CD14-positive monocyte (primary cell): ENCODE data around the gene ADGRG1. TPM values are rescaled to one million over a fixed set of nuclear protein-coding genes. Genes with fewer than 3 reads are reported as not detected.
A peak's percentile ranks its signal among the peaks of the same experiment; 100 is the strongest.

Experiments used
- DNase-seq, 3 donors: peaks; one replicate each; pipeline ENCODE4 v3.0.0-alpha.2; 2011 to 2022
- H2AFZ ChIP-seq: 2 replicates; pipeline ENCODE4 v1.6.0; 2012; ENCODE audit warnings: mild to moderate bottlenecking, low read depth, low read length, inconsistent platforms; ENCODE audit not compliant: insufficient read depth, poor library complexity, severe bottlenecking
- H3K27ac ChIP-seq, 2 donors: 1 replicate in 1 of 2; 2 replicates in 1 of 2; pipeline ENCODE4 v1.5.1; 2012 to 2013; ENCODE audit warnings: low read length in 2 of 2, control low read depth in 1 of 2, inconsistent platforms in 1 of 2, low read depth in 1 of 2, mild to moderate bottlenecking in 1 of 2
- H3K27me3 ChIP-seq, 2 donors: one replicate each; pipeline versions ENCODE4 v1.6.0 to v1.6.1; 2011 to 2013; ENCODE audit warnings: low read length in 2 of 2; ENCODE audit not compliant: control insufficient read depth in 2 of 2, insufficient read depth in 2 of 2
- H3K36me3 ChIP-seq, 2 donors: replicated peaks in 1 of 2; 1 replicate in 1 of 2; 2 replicates in 1 of 2; pipeline versions ENCODE4 v1.5.1 to v1.6.1; 2012 to 2013; ENCODE audit warnings: low read length in 2 of 2, control low read depth in 1 of 2, inconsistent platforms in 1 of 2, mild to moderate bottlenecking in 1 of 2; ENCODE audit not compliant: insufficient read depth in 2 of 2, control insufficient read depth in 1 of 2
- H3K4me1 ChIP-seq, 2 donors: 1 replicate in 1 of 2; 2 replicates in 1 of 2; pipeline versions ENCODE4 v1.5.1 to v1.6.1; 2012 to 2013; ENCODE audit warnings: low read length in 2 of 2, control low read depth in 1 of 2, inconsistent platforms in 1 of 2, mild to moderate bottlenecking in 1 of 2, moderate library complexity in 1 of 2; ENCODE audit not compliant: insufficient read depth in 2 of 2, control insufficient read depth in 1 of 2
- H3K4me2 ChIP-seq: replicated peaks from 2 replicates; pipeline ENCODE3; 2012; ENCODE audit warnings: low read length, moderate library complexity, mild to moderate bottlenecking; ENCODE audit not compliant: poor library complexity, severe bottlenecking; ENCODE audit errors: extremely low read depth
- H3K4me3 ChIP-seq, 3 experiments: fragments of 200-600 bp in 1 of 3; sonication (generic) in 1 of 3; replicated peaks in 1 of 3; 1 replicate in 2 of 3; 2 replicates in 1 of 3; pipeline ENCODE4 v1.5.1; 2011 to 2013; ENCODE audit warnings: low read length in 3 of 3, mild to moderate bottlenecking in 3 of 3, control low read depth in 2 of 3, low read depth in 2 of 3, inconsistent platforms in 1 of 3, moderate library complexity in 1 of 3
- H3K79me2 ChIP-seq: 2 replicates; pipeline ENCODE4 v1.6.0; 2012; ENCODE audit warnings: mild to moderate bottlenecking, control low read depth, inconsistent platforms, low read length, moderate library complexity; ENCODE audit not compliant: insufficient read depth
- H3K9ac ChIP-seq: 2 replicates; pipeline ENCODE4 v1.6.0; 2017; ENCODE audit warnings: low read length, mild to moderate bottlenecking; ENCODE audit not compliant: insufficient read depth, poor library complexity, severe bottlenecking
- H3K9me3 ChIP-seq, 2 donors: replicated peaks in 1 of 2; 1 replicate in 1 of 2; 2 replicates in 1 of 2; pipeline versions ENCODE4 v1.5.1 to v1.6.1; 2012 to 2013; ENCODE audit warnings: low read length in 2 of 2, control low read depth in 1 of 2; ENCODE audit not compliant: control insufficient read depth in 1 of 2, insufficient read depth in 1 of 2
- H4K20me1 ChIP-seq: 2 replicates; pipeline ENCODE4 v1.6.0; 2012; ENCODE audit warnings: mild to moderate bottlenecking, low read length, control low read depth, moderate library complexity; ENCODE audit not compliant: insufficient read depth
- H3K27ac Mint-ChIP-seq, 7 donors: one replicate each; pipeline ENCODE4 v1.8.0; 2020; ENCODE audit warnings: mild to moderate bottlenecking in 7 of 7, mixed read lengths in 7 of 7, moderate library complexity in 6 of 7, inconsistent platforms in 2 of 7
- H3K27me3 Mint-ChIP-seq, 3 donors: one replicate each; pipeline ENCODE4 v1.8.0; 2021 to 2022; ENCODE audit warnings: low read depth in 3 of 3, mild to moderate bottlenecking in 3 of 3, mixed read lengths in 3 of 3, moderate library complexity in 3 of 3, inconsistent platforms in 1 of 3
- H3K36me3 Mint-ChIP-seq, 2 donors: one replicate each; pipeline ENCODE4 v1.8.0; 2020; ENCODE audit warnings: mixed read lengths in 2 of 2, inconsistent platforms in 1 of 2, mild to moderate bottlenecking in 1 of 2
- H3K4me1 Mint-ChIP-seq: one replicate; pipeline ENCODE4 v1.8.0; 2020; ENCODE audit warnings: mild to moderate bottlenecking, mixed read lengths
- H3K4me3 Mint-ChIP-seq, 2 donors: one replicate each; pipeline ENCODE4 v1.8.0; 2020; ENCODE audit warnings: mild to moderate bottlenecking in 2 of 2, mixed read lengths in 2 of 2, moderate library complexity in 1 of 2
- H3K9me3 Mint-ChIP-seq, 7 donors: one replicate each; pipeline ENCODE4 v1.8.0; 2020 to 2022; ENCODE audit warnings: mixed read lengths in 7 of 7, mild to moderate bottlenecking in 6 of 7, moderate library complexity in 6 of 7, inconsistent platforms in 2 of 7
- WGBS: methylation state at CpG from one replicate; pipeline ENCODE4 v1.1.5; 2013; ENCODE audit warnings: missing lambda C conversion rate; ENCODE audit not compliant: insufficient coverage; 5-methylcytosine and 5-hydroxymethylcytosine counted together
- intact Hi-C, 2 donors: fragments of 100-400 bp; cut with micrococcal nuclease; formaldehyde crosslinking; loops; one replicate each; pipeline versions ENCODE4 v1.15.0 to v1.15.1; 2023
- polyA plus RNA-seq, 3 donors: library from polyadenylated mRNA; depleted of rRNA in 1 of 3; unstranded in 2 of 3; stranded (reverse) in 1 of 3; fragments of 300-500 nt in 2 of 3; fragments of >200 nt in 1 of 3; fragmentation: Illumina TruSeq in 2 of 3; gene quantifications; 1 replicate in 2 of 3; 2 replicates in 1 of 3; pipeline ENCODE4 v1.2.3, GENCODE V29; 2012 to 2021
- TF ChIP-seq, protein P1 (sequence below): fragments of 200-600 bp; IDR thresholded peaks from one replicate; pipeline ENCODE4 v1.8.0; 2022; ENCODE audit warnings: antibody characterized with exemption, mild to moderate bottlenecking

Gene ADGRG1
- polyA plus RNA-seq, 3 donors: 0.07 to 0.39 (median 0.08) TPM

DNA sequence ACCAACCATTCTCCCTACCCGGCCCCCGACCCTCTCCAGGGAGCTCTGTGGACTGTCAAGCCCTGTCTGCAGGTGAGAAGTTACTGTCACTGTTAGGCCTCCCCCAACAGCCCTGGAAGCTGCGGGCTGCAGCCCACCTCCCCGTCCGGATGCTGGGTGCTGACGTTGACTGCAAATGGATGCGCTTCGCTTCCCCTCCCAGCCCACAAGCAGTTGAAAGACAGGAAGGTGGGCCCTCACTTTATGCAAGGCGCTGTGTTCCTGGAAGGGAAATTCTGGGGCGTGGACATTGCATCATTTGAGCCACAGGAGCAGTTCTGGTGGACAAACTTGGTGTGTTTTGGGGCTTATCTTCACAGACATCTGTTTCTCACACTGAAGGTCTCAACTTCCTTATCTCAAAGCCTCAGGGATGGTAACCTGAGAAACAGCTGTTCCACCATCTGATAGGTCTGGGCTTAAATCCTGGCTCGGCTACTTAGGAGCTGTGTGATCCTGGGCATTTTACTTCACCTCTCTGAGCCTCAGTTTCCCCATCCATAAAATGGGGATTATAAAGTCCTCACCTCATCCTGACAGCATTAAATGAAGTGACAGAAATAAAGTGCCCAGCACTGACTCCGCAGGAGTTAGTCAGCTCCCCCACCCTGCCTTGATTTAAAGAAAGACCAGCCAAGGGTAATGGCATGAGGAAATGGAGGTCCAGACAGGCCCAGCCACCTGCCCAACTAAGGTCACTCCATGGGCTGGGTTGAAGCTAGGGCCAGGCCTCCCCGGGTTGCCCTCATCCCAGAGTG lies 61.5 kb downstream of the ADGRG1 start:
- Histone ChIP-seq H3K36me3 (no peaks in the 10 kb centered on the region), H3K4me2 (peak overlapping the region; percentile 17), H3K79me2 (no peaks in the 10 kb centered on the region), H3K27me3 (no peaks in the 10 kb centered on the region), H3K4me1 (peaks cover 49 to 56% of the 10 kb centered on the region in 2 donors), H4K20me1 (no peaks in the 10 kb centered on the region), H3K9ac (no peak overlapping the region), H2AFZ (peak overlapping the region; percentile 41), H3K9me3 (no peaks in the 10 kb centered on the region), H3K4me3 (peak overlapping the region in 1 of 3 experiments; percentile 27), H3K27ac (peak overlapping the region in 1 of 2 donors; percentile 10)
- peak; percentile 57 to 73 (median 58) for DNase-seq
- 10% methylated on average over 10 of the region's 13 CpGs for WGBS
- Mint-ChIP-seq H3K27ac (peak overlapping the region; percentile 47 to 86 (median 82)), H3K9me3 (peaks cover 0 to 2% (median 0%) of the 10 kb centered on the region in 7 donors), H3K27me3 (peaks cover 1 to 10% (median 2%) of the 10 kb centered on the region in 3 donors), H3K4me3 (peak overlapping the region; percentile 20 to 24), H3K36me3 (no peaks in the 10 kb centered on the region), H3K4me1 (peaks cover 58% of the 10 kb centered on the region)
- intact Hi-C loops: loop anchor here (5.0 kb wide), 3 partner anchors 38 to 43 kb away; no protein-coding TSS in a partner anchor
- TF ChIP-seq, protein P1, sequence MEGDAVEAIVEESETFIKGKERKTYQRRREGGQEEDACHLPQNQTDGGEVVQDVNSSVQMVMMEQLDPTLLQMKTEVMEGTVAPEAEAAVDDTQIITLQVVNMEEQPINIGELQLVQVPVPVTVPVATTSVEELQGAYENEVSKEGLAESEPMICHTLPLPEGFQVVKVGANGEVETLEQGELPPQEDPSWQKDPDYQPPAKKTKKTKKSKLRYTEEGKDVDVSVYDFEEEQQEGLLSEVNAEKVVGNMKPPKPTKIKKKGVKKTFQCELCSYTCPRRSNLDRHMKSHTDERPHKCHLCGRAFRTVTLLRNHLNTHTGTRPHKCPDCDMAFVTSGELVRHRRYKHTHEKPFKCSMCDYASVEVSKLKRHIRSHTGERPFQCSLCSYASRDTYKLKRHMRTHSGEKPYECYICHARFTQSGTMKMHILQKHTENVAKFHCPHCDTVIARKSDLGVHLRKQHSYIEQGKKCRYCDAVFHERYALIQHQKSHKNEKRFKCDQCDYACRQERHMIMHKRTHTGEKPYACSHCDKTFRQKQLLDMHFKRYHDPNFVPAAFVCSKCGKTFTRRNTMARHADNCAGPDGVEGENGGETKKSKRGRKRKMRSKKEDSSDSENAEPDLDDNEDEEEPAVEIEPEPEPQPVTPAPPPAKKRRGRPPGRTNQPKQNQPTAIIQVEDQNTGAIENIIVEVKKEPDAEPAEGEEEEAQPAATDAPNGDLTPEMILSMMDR: no peak

DNA sequence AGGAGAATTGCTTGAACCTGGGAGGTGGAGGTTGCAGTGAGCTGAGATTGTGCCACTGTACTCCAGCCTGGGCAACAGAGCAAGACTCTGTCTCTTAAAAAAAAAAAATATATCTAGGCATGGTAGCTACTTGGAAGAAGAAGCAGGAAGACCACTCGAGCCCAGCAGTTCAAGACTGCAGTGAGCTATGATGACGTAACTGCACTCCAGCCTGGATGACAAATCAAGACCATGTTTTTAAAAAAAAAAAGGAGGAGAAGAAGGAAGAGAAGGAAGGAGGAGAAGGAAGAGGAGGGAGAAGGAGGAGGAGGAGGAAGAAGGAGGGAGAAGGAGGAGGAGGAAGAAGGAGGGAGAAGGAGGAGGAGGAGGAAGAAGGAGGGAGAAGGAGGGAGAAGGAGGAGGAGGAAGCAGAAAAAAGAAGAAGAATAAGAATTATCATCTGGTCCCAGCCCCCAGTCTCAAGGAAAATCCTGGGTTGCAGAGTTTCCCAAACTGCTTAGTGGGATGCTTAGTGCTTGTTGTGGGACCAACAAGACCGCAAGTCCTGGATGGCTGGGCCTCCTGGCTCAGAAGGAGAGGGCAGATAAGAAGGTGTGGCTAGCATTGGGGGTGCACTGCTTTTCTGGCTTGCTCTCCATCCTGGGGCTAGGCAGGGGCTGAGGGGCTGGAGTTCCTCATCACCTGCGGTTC lies 62.5 kb downstream of the ADGRG1 start:
- H3K4me3 Mint-ChIP-seq: peak overlapping the region in 1 of 2 donors; percentile 39
- WGBS: 22% methylated on average over 2 of the region's 4 CpGs
- intact Hi-C loops: loop anchor here (5.0 kb wide), 3 partner anchors 39 to 44 kb away; no protein-coding TSS in a partner anchor
- Histone ChIP-seq H3K36me3 (no peaks in the 10 kb centered on the region), H3K4me2 (peak overlapping the region; percentile 34), H3K9me3 (no peaks in the 10 kb centered on the region), H3K27me3 (no peaks in the 10 kb centered on the region), H3K4me3 (no peak overlapping the region), H2AFZ (no peak overlapping the region), H4K20me1 (no peaks in the 10 kb centered on the region), H3K9ac (no peak overlapping the region), H3K4me1 (peaks cover 57 to 63% of the 10 kb centered on the region in 2 donors), H3K79me2 (no peaks in the 10 kb centered on the region), H3K27ac (peak overlapping the region in 1 of 2 donors; percentile 8)
- TF ChIP-seq, protein P1: no peak
- peak overlapping the region; percentile 25 to 82 (median 53) for H3K27ac Mint-ChIP-seq
- DNase-seq: peak in 2 of 3 donors; percentile 34 to 58
- H3K27me3 Mint-ChIP-seq: peaks cover 0 to 10% (median 1%) of the 10 kb centered on the region in 3 donors
- H3K4me1 Mint-ChIP-seq: peaks cover 65% of the 10 kb centered on the region
- peaks cover 0 to 2% (median 0%) of the 10 kb centered on the region in 7 donors for H3K9me3 Mint-ChIP-seq
- H3K36me3 Mint-ChIP-seq: no peaks in the 10 kb centered on the region
